Hematopoietic multipotent progenitor cell treated with erythropoietin and hydrocortisone succinate and interleukin-3 and kit ligand, for 4 days (in vitro differentiated cells): ENCODE data around the gene ADGRA3.

Source experiments
- DNase-seq: peaks from one replicate; pipeline ENCODE4 v3.0.0-alpha.2; 2015

ADGRA3 gene, protein sequence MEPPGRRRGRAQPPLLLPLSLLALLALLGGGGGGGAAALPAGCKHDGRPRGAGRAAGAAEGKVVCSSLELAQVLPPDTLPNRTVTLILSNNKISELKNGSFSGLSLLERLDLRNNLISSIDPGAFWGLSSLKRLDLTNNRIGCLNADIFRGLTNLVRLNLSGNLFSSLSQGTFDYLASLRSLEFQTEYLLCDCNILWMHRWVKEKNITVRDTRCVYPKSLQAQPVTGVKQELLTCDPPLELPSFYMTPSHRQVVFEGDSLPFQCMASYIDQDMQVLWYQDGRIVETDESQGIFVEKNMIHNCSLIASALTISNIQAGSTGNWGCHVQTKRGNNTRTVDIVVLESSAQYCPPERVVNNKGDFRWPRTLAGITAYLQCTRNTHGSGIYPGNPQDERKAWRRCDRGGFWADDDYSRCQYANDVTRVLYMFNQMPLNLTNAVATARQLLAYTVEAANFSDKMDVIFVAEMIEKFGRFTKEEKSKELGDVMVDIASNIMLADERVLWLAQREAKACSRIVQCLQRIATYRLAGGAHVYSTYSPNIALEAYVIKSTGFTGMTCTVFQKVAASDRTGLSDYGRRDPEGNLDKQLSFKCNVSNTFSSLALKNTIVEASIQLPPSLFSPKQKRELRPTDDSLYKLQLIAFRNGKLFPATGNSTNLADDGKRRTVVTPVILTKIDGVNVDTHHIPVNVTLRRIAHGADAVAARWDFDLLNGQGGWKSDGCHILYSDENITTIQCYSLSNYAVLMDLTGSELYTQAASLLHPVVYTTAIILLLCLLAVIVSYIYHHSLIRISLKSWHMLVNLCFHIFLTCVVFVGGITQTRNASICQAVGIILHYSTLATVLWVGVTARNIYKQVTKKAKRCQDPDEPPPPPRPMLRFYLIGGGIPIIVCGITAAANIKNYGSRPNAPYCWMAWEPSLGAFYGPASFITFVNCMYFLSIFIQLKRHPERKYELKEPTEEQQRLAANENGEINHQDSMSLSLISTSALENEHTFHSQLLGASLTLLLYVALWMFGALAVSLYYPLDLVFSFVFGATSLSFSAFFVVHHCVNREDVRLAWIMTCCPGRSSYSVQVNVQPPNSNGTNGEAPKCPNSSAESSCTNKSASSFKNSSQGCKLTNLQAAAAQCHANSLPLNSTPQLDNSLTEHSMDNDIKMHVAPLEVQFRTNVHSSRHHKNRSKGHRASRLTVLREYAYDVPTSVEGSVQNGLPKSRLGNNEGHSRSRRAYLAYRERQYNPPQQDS (N-terminal part only)

DNA sequence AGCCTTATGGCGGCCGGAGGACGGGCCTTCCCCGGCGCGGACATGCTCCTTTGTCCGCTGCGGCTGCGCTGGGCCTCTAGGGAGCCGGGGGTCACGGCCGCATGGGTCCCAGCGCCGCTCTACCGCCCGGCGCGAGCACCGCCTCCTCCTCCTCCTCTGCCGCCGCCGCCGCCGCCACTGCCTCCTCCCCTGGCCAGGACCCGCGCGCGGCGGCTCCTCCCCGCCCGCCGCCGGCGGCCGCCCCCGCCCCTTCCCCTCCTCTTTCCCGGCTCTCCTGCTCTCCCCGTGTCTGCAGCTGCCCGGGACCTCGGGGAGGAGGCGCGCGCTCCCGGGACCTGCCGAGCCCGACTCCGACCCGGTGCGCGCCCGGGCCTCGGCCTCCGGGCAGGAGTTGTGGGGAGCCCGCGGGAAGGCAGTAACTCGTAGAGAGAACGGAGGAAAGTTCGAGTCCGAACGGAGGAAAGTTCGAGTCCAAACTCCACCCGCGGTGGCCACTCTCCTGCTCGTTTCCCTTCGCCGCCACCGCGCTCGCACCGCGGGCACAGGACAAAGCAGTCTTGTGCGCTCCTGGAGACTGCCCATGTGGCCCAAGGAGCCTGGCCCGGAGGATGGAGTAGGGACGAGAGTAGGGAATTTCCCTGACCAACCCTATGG, at the start of gene ADGRA3:
Gene ADGRA3, minus strand, starts transcription at position 179 of the 654 bp plus-strand sequence. CDS start 282 bp downstream, outside the sequence.
- DNase-seq = peak; percentile 86

DNA sequence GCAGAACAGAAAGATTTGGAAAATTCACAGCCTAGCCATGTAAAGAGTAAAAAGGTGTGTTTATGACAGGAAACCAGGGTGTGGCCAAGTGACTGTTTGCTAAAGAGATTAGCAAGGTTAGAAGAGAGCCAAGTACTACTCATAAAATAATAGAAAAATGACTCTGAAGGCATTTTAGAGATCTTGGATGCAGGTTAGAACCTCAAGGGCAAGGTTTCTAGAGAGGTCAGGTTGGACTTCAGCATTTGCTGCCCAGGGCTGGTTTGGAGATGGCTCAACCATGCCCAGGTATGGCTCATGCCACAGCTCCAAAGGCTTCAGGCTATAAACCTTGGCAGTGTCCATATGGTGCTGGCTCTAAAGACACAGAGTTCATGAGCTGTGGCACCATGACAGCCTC, 40.6 kb upstream of the ADGRA3 start:
- DNase-seq = no peak

DNA sequence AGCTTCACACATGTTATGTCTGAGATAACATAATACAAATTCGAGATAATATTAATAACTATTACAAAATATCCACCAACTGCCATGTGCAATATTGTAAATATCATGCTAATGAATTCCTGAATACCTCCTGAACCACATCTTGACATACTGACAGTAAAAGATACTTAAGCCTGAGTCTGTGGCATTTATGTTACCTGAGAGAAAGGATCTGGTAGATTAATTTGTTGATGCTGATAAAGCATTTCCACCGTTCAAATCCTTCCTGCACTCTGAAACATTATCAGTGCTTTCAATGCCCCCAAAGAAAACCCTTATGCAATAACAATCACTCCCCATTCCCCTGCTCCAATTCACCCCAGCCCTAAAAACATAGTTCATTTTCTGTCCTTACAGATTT, 38.8 kb upstream of the ADGRA3 start:
- DNase-seq = no peak

DNA sequence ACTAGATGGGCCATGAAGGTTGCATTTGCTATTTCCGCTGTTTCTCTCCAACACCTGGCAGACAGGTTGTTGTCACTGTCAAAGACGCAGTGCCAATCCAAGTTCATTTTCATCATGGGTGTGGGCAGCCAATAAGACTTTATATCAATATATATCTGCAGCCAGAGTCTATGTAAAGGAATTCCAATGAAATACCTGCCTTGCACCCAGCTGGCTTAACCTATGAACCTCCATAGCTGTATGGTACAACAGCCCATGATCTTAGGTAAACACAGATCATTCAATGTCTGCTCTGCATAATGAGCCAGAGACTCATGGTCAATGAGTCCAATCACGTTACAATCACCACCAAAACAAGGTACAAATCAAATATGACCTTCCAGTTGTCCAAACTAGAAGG, 37.7 kb upstream of the ADGRA3 start:
- no peak for DNase-seq

DNA sequence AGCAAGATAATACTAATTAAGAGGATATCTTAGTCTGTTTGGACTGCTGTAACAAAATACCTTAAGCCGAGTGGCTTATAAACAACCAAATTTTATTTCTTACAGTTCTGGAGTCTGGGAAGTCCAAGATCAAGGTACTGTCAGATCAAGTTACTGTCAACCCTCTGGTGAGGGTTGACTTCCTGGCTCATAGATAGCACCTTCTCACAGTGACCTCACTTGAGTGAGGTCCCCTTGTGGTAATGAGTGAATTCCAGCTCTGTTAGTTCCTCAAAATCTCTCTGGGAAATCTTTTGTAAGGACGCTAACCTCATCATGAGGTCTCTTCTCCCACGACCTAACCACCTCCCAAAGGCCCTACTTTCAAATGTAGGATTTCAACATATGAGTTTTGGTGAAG, 36.9 kb upstream of the ADGRA3 start:
- DNase-seq = peak; percentile 27

DNA sequence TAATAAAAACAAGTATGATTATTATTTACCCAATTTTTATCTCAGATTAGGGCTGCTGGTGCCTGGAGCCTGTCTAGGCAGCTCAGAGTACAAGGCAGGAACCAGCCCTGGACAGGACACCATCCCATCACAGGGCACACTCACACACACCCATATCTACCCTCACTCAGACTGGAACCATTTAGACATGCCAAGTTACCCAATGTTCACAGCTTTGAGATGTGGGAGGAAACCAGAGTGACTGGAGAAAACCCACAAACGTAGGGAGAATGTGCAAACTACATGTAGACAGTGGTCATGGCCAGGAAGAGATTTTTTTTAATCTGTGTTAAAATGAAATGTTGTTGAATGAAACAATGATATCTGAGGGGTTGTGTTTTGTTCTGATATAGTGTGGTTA, 35.7 kb upstream of the ADGRA3 start:
- DNase-seq = peak; percentile 46

DNA sequence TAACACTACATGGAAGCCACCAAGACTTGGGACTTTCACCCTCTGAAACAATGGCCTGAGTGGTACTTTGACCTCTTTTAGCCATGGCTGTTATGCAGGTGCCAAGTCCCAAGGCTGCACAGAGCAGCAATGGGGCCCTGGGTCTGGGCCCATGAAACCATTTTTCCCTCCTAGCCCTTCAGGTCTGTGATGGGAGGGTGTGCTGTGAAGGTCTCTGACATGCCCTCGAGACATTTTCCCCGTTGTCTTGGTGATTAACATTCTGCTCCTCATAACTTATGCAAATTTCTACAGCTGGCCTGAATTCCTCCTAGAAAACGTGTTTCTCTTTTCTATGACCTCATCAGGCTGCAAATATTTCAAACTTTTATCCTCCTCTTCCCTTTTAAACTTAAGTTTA, 30.4 kb upstream of the ADGRA3 start:
- no peak for DNase-seq

DNA sequence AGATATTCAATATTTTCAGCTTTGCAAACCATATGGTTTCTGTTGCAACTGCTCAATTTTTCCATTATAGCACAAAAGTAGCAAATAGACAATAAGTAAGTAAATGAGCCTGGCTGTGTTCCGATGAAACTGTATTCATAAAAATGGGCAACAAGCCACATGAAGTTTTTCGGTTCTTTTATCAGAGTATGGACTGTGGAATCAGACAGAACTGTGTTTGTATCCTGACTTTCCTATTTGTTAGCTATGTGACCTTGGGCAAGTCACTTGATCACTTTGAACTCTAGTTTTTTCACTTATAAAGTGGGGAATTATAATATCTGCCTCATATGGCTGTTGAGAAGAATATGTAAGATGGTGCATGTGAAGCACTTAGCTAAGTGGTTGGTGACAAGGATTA, 23.4 kb upstream of the ADGRA3 start:
- no peak for DNase-seq

DNA sequence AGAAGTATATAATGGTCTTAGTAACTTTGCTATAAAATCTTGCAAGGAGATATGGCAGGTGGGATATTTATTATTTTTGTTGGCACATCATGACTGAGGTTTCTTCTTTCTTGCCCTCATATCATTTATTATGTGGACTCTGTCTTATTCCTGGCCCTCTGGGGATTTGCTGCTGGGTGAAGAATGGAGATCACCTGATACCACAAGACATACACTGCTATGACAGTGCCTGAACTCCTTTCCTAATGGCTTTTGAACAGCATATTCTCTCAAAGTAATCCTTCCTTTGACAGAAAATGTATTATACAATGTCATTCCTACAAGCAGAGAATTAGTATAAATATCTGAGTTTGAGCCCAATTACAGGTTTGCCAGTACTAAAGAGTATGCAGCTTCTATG, 22.0 kb upstream of the ADGRA3 start:
- DNase-seq = no peak

DNA sequence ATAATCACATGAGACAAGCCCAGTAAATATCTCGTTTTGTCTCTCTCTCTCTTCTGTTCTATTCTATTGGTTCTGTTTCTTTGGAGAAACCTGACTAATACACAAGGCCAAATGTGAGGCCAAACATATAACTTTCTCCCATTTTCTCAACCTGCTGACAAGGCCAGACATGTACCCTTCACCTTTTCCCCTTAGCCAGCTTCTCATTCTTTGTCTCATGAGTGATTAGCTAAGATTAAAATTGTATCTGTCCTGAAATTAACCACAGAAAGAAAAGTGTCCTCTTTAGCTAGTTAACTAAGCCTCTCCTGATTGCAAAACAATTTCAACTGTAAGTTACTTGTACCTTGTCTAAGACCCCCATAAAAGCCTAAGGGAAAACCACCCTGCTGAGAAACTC, 18.5 kb upstream of the ADGRA3 start:
- DNase-seq = no peak

DNA sequence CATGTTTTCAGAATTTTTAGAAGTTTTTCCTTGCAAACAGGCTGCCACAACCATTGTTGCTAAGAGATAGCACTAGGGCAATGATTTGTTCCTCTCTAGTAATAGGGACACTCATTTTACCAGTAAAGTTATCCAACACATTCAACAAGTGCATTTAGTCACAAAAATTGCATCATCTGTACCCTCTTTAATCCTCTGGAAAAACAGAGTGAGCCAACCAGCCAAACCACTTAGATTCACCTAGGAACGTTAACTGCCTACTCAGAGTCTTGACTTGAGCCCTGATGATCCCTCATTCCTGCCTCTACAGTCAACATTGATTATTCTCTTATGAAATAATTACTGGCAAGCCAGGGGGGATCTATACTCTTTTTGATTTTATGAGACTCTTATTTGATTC, 17.0 kb upstream of the ADGRA3 start:
- DNase-seq = no peak

DNA sequence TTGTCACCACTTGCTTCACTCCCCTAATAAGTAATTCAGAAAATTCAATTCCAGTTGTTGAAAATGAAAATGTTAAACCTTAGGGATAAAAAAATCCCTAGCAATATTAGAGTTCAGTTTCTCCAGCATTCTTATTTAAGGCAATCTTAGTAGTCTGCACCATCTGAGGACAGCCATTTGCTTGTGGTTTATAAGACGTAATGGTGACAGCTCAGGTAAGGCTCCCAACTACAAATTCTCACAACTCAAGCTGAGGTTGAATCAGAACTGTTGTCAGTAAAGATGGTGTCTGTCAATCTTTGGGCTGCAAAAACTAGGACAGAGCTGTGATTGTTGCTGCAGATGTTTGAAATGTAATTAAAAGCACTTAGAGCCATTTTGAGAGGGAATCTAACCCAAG, 16.3 kb upstream of the ADGRA3 start:
- DNase-seq = no peak

DNA sequence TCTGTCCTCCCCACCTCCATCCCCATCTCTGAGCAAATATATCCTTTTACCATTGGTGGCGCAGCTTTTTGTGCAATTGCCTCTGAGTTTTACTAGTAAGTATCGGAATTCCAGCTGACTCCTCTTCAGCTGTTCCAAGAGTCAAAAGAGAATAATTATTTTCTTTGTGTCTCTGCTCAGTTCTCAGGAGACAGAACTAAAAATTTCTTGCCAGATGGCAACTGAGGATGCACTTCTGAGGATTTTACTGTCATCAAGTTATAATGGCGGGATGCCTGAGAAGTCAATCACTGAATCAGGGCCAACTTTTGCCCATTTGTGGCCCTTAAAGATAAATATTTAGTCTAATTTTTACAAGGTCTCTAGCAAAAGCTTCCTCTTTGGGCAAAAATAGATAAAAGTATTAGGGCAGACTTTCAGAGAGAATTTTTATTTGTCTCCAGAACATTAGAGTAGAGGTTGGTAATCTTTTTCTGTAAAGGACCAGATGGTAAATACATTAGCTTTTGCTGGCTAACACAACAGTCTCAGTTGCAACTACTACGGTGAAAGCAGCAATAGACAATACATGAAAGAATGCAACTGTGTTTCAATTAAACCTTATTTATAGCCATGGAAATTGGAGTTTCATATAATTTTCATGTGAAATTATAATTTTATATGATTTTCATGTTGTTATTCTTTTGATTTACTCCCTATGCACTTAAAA, 15.6 kb upstream of the ADGRA3 start:
- no peak for DNase-seq

DNA sequence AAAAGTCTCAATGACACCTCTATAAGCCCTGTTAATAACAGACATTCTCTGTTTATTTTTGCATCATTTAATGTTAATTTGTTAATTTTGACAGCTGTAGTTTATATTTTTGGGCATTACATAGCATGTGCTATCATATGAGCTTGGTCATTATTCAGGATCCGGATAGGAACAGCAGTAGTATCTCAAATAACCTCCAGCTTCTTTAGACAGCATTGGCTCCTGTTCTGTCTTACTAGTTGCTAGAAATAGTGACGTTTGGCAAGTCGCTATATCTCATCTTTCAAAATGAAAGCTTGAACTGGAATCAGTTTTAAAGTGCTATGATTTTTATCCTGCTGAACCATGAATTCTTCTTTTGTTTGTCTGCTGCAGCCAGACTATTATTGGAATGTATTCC, 9.0 kb upstream of the ADGRA3 start:
- no peak for DNase-seq

DNA sequence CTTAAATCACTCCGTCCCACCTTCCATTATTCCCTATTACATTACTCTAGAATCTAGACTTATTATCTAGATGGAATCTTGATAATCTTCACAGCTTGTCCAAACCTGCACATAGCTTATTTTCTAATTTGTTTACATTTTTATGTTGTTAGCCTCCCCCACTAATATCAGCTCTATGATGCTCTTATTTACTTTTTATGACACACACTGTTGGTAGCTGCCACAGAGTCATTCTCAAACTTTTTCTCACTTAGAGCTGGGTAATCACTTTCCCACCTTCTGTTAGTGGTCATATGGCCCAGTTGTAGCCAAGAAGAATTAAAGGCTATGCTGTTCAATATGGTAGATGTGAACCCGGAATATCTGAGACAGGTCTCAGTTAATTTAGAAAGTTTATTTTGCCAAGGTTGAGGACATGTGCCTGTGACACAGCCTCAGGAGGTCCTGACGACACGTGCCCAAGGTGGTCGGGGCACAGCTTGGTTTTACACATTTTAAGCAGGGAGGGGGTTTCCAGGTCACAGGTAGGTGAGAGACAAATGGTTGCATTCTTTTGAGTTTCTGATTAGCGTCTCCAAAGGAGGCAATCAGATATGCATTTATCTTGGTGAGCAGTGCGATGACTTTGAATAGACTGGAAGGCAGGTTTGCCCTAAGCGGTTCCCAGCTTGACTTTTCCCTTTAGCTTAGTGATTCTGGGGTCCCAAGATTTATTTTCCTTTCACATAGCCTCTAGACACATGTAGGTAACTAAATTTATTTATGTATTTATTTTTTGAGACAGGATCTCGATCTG, 7.0 kb upstream of the ADGRA3 start:
- no peak for DNase-seq

DNA sequence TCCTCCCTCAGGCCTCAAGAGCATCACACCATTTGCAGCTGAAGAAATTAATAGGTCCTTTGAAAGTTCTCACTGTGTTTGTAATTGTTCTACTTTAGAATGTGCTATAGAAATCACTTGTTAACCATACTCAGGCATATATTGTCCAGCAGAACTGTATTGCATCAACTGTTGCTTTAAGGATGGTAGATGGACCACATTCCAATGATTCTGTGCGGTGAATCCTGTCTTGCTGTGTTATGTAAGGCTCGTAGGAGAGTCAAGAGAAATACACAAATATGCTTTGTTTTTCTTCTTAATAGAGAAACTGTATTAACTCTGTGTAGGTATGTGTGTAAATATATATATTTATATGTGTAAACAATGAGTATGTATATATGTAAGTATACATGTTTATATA, 6.3 kb upstream of the ADGRA3 start:
- DNase-seq = no peak

DNA sequence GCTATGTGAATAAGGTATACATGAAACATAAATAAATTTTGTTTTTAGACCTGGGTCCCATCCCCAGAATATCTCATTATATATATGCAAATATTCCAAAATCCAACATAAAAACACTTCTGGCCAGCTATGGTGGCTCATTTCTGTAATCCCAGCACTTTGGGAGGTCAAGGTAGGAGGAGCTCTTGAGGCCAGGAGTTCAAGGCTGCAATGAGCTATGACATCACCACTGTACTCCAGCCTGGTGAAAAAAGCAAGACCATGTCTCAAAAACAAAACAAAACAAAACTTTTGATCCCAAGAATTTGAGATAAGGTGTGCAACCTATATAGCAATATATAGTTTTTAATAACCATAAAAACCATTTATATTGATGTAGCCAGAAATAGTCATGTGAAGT, 5.4 kb upstream of the ADGRA3 start:
- DNase-seq = no peak

DNA sequence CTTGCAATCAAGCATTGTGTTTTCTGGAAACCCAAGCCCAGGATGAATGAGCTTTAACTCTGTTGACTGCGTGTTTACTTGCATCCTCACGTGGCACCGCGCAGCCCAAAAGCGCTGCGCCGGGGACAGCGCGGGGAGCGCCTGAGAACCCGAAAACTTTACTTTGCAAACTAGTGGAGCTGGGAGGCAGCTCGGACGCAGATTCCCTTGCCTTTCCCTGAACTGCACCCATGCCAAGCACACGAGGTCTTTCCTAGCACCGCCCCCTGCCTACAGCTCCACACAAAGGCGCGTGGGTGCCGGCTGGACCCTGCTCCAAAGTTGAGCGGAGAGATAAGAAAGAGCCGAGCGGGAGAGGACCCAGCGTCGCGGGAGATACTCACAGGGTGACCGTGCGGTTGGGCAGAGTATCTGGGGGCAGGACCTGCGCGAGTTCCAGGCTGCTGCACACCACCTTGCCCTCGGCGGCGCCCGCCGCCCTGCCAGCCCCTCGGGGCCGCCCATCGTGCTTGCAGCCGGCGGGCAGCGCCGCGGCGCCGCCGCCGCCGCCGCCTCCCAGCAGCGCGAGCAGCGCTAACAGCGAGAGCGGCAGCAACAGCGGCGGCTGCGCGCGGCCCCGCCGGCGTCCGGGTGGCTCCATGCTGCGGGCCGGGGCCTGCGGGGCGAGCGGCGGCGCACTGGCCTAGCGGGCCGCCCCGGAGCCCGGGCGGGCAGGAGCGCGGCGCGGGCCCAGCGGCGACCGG, 550 bp downstream of the ADGRA3 start:
- peak; percentile 87 for DNase-seq

DNA sequence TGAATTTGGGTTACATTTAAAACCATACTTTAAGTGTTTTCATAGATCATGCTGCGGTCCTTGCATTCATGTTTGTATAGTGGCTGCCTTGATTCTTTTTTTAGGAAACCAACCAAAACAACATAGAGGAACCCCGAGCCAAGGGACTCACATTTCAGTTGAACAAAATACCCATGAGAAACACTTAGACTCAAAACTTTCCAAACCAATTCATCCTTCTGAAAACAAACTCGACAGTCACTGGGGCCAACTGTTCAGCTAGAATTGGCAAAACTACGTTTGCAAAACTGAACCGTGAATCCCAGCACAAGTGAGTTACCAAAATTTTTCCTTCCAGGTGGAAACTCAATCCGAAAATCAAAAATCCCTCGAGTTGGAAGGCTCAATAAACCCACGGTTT, 1.4 kb downstream of the ADGRA3 start:
- peak; percentile 20 for DNase-seq

DNA sequence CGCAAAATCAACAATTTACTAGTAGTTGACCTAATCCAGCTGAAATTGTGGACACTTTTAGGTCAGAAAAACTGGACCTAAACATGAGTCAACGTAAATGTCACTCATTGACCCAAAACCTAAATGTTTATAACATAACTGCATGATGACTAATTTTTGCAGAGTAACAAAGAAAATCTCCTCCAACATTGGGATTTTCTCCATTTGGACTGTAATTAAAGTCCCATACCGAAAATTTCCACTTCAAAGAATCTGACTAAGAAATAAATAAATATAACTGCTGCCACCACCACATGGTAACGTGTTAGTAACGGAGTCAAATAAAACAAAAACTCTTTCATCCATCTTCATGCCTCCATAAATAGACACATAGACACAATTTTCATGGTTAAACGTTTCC, 1.9 kb downstream of the ADGRA3 start:
- DNase-seq = peak; percentile 10

DNA sequence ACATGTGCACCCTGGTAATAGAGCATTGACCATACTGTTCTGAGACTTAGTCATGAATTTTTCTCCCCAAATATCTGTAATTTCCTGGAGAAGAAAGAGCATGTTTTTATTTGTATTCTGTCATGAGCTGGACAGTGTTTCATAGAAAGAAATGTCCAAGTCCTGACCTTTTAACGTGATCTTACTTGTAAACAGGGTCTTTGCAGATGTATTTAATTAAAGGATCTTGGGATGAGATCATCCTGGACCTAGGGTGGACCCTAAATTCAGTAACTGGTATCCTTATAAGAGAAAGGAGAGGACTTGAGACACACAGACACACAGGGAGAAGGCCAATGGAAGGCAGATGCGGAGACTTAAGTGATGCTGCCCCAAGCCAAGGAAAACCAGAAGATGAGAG, 3.6 kb downstream of the ADGRA3 start:
- DNase-seq = no peak
